Neuronal stem cell (in vitro differentiated cells): Measurements from ENCODE around the gene EPHB4.

Source experiments
- DNase-seq: peaks from one replicate; pipeline ENCODE4 v3.0.0-alpha.2; 2013; ENCODE audit warnings: low spot score
- H2AFZ ChIP-seq: one replicate; pipeline ENCODE4 v1.6.1; 2013; ENCODE audit warnings: mild to moderate bottlenecking, low read length, inconsistent platforms
- H2AK5ac ChIP-seq: 2 replicates; pipeline ENCODE4 v1.6.1; 2013; ENCODE audit warnings: low read depth, mild to moderate bottlenecking, inconsistent platforms, low read length, moderate library complexity, mixed read lengths
- H2BK120ac ChIP-seq: 2 replicates; pipeline ENCODE4 v1.6.1; 2013; ENCODE audit warnings: low read depth, mild to moderate bottlenecking, inconsistent platforms, low read length, moderate library complexity, mixed read lengths
- H2BK12ac ChIP-seq: one replicate; pipeline ENCODE4 v1.6.1; 2013; ENCODE audit warnings: low read length, inconsistent platforms
- H2BK15ac ChIP-seq: 2 replicates; pipeline ENCODE4 v1.6.1; 2013; ENCODE audit warnings: mild to moderate bottlenecking, low read length, inconsistent platforms, mixed read lengths
- H2BK5ac ChIP-seq: one replicate; pipeline ENCODE4 v1.6.1; 2013; ENCODE audit warnings: inconsistent platforms, mild to moderate bottlenecking, low read length, moderate library complexity
- H3K14ac ChIP-seq: one replicate; pipeline ENCODE4 v1.6.1; 2013; ENCODE audit warnings: low read length, inconsistent platforms
- H3K18ac ChIP-seq: 2 replicates; pipeline ENCODE4 v1.6.1; 2013; ENCODE audit warnings: low read length, inconsistent platforms
- H3K23ac ChIP-seq: 2 replicates; pipeline ENCODE4 v1.6.1; 2013; ENCODE audit warnings: low read depth, mild to moderate bottlenecking, mixed read lengths, low read length, inconsistent platforms; ENCODE audit not compliant: poor library complexity
- H3K27ac ChIP-seq: replicated peaks from 3 replicates; pipeline ENCODE4 v1.5.1; 2013; ENCODE audit warnings: low read length, inconsistent platforms
- H3K27me3 ChIP-seq, 3 experiments: 2 replicates each; pipeline ENCODE4 v1.6.1; 2013; ENCODE audit warnings: low read length in 3 of 3, mild to moderate bottlenecking in 2 of 3, inconsistent platforms in 1 of 3, low read depth in 1 of 3, mixed read lengths in 1 of 3, moderate library complexity in 1 of 3; ENCODE audit not compliant: control insufficient read depth in 3 of 3, insufficient read depth in 3 of 3
- H3K36me3 ChIP-seq, 2 donors: replicated peaks in 1 of 2; 2 replicates each; pipeline ENCODE4 v1.6.1; 2013; ENCODE audit warnings: low read length in 2 of 2; ENCODE audit not compliant: control insufficient read depth in 2 of 2, insufficient read depth in 2 of 2
- H3K4ac ChIP-seq: 2 replicates; pipeline ENCODE4 v1.6.1; 2013; ENCODE audit warnings: inconsistent platforms, mild to moderate bottlenecking, low read length, moderate library complexity
- H3K4me1 ChIP-seq, 2 donors: 1 replicate in 1 of 2; 2 replicates in 1 of 2; pipeline ENCODE4 v1.6.1; 2013; ENCODE audit warnings: low read length in 2 of 2, low read depth in 1 of 2; ENCODE audit not compliant: control insufficient read depth in 2 of 2, insufficient read depth in 1 of 2
- H3K4me2 ChIP-seq: one replicate; pipeline ENCODE4 v1.6.1; 2013; ENCODE audit warnings: mild to moderate bottlenecking, low read length, inconsistent platforms; ENCODE audit not compliant: insufficient read depth, poor library complexity, severe bottlenecking
- H3K4me3 ChIP-seq, 2 donors: 2 replicates each; pipeline ENCODE4 v1.5.1; 2013; ENCODE audit warnings: low read length in 2 of 2, mild to moderate bottlenecking in 2 of 2, inconsistent platforms in 1 of 2, moderate library complexity in 1 of 2
- H3K79me1 ChIP-seq: one replicate; pipeline ENCODE4 v1.6.1; 2013; ENCODE audit warnings: low read depth, mild to moderate bottlenecking, inconsistent platforms, low read length, moderate library complexity
- H3K9ac ChIP-seq: one replicate; pipeline ENCODE4 v1.6.1; 2013; ENCODE audit warnings: mild to moderate bottlenecking, low read depth, low read length, inconsistent platforms; ENCODE audit not compliant: poor library complexity
- H3K9me3 ChIP-seq, 2 donors: replicated peaks in 1 of 2; 2 replicates each; pipeline versions ENCODE3 to v1.6.1; 2013; ENCODE audit warnings: low read length in 2 of 2, mild to moderate bottlenecking in 2 of 2, inconsistent platforms in 1 of 2, low read depth in 1 of 2, mixed read lengths in 1 of 2, moderate library complexity in 1 of 2; ENCODE audit not compliant: control insufficient read depth in 2 of 2, insufficient read depth in 1 of 2
- H4K8ac ChIP-seq: one replicate; pipeline ENCODE4 v1.6.1; 2013; ENCODE audit warnings: low read depth, mild to moderate bottlenecking, inconsistent platforms, low read length, moderate library complexity
- H4K91ac ChIP-seq: one replicate; pipeline ENCODE4 v1.6.1; 2013; ENCODE audit warnings: low read length, low read depth, mild to moderate bottlenecking, inconsistent platforms; ENCODE audit not compliant: poor library complexity
- WGBS, 2 donors: extraction: QIAGEN DNeasy Blood & Tissue Kit; methylation state at CpG; one replicate each; pipeline ENCODE4 v1.1.7; 2013; ENCODE audit warnings: missing lambda C conversion rate in 2 of 2, mixed read lengths in 1 of 2; ENCODE audit not compliant: insufficient read length in 2 of 2, insufficient replicate concordance in 1 of 2; ENCODE audit errors: extremely low coverage in 2 of 2; 5-methylcytosine and 5-hydroxymethylcytosine counted together

EPHB4 gene

DNA sequence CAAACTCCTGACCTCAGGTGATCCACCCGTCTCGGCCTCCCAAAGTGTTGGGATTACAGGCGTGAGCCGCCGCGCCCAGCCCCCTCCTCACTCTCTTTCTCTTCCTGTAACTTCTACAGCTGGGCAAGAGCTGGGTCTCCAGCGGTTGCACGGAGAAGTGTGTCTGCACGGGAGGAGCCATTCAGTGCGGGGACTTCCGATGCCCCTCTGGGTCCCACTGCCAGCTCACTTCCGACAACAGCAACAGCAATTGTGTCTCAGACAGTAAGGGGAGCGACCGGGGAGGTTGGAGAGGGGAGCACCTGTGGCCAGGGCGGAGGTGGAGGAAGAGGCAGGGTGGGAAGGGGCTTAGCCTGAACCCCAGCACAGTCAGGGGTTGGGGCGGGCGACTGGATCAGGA is 41.4 kb downstream of the EPHB4 start:
- no CpG with 5 or more reads among the region's 17 CpGs for WGBS, 2 donors
- Histone ChIP-seq H3K4me1 (no peaks in the 10 kb centered on the region), H3K4me2 (no peak overlapping the region), H3K36me3 (no peaks in the 10 kb centered on the region), H4K8ac (no peak overlapping the region), H3K27ac (no peak overlapping the region), H4K91ac (no peak overlapping the region), H2BK5ac (peak overlapping the region; percentile 53), H3K18ac (peak overlapping the region; percentile 48), H2BK12ac (no peak overlapping the region), H3K4me3 (no peak overlapping the region), H3K9ac (no peak overlapping the region), H2BK120ac (no peak overlapping the region), H3K14ac (no peak overlapping the region), H2AK5ac (no peak overlapping the region), H3K23ac (peak overlapping the region; percentile 34), H3K4ac (no peak overlapping the region), H3K9me3 (peaks cover 0 to 4% of the 10 kb centered on the region in 2 donors), H3K27me3 (no peaks in the 10 kb centered on the region), H2BK15ac (no peak overlapping the region), H2AFZ (peak overlapping the region; percentile 85), H3K79me1 (no peaks in the 10 kb centered on the region)
- DNase-seq: no peak

DNA sequence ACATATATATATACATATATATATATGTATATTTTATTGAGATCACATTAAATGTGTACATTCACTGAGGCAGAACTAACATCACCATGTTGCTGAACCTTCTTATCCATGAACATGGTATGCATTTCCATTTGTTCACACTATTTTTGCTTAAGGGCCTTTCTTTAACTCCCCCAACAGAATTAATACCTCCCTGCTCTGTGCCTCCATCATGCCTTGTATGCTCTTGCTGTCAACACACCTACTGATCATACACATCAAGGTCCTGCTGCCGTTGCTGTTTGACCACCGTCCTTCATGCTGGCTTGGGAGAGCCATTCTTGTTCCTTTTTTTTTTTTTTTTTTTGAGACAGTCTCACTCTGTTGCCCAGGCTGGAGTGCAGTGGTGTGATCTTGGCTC is 43.5 kb downstream of the EPHB4 start:
- H3K27ac ChIP-seq: no peak overlapping the region
- H3K4me2 ChIP-seq: no peak overlapping the region
- no peaks in the 10 kb centered on the region for H3K4me1 ChIP-seq
- H2AK5ac ChIP-seq: no peak overlapping the region
- H4K8ac ChIP-seq: no peak overlapping the region
- H3K9ac ChIP-seq: no peak overlapping the region
- H2BK5ac ChIP-seq: no peak overlapping the region
- H3K14ac ChIP-seq: no peak overlapping the region
- H3K36me3 ChIP-seq: no peaks in the 10 kb centered on the region
- H3K23ac ChIP-seq: no peak overlapping the region
- no peak overlapping the region for H3K4ac ChIP-seq
- H2AFZ ChIP-seq: no peak overlapping the region
- no peak for DNase-seq
- H2BK12ac ChIP-seq: no peak overlapping the region
- H2BK15ac ChIP-seq: no peak overlapping the region
- H3K9me3 ChIP-seq: peaks cover 0 to 4% of the 10 kb centered on the region in 2 donors
- no peak overlapping the region for H2BK120ac ChIP-seq
- H3K18ac ChIP-seq: no peak overlapping the region
- no peak overlapping the region for H4K91ac ChIP-seq
- no peaks in the 10 kb centered on the region for H3K27me3 ChIP-seq
- H3K4me3 ChIP-seq: no peak overlapping the region
- no peaks in the 10 kb centered on the region for H3K79me1 ChIP-seq
- WGBS, 2 donors: no CpG with 5 or more reads among the region's 2 CpGs

DNA sequence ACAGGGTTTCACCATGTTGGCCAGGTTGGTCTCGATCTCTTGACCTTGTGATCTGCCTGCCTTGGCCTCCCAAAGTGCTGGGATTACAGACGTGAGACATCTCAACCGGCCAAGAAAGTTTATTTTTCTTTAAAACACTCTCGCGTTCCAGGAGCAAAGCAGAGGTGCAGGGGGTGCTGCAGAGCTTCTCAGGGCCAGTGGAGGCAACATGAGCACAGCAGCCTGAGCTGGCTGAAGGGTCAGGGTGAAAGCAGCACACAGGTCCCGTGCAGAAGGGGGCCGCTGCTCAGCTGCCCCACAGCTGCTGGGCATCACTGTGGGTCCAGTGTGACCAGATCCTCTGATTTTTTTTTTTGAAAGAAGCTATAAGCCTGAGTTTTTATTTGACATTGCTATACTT is 46.1 kb downstream of the EPHB4 start:
- Histone ChIP-seq H3K27me3 (no peaks in the 10 kb centered on the region), H3K4me1 (no peaks in the 10 kb centered on the region), H3K9ac (peak overlapping the region; percentile 50), H2BK12ac (no peak overlapping the region), H4K8ac (no peak overlapping the region), H2BK120ac (no peak overlapping the region), H3K18ac (no peak overlapping the region), H3K27ac (no peak overlapping the region), H3K23ac (no peak overlapping the region), H3K36me3 (no peaks in the 10 kb centered on the region), H2BK5ac (no peak overlapping the region), H3K79me1 (no peaks in the 10 kb centered on the region), H2AK5ac (no peak overlapping the region), H3K4ac (no peak overlapping the region), H2BK15ac (no peak overlapping the region), H3K4me3 (no peak overlapping the region), H4K91ac (no peak overlapping the region), H2AFZ (no peak overlapping the region), H3K9me3 (peaks cover 0 to 4% of the 10 kb centered on the region in 2 donors), H3K4me2 (no peak overlapping the region), H3K14ac (no peak overlapping the region)
- no peak for DNase-seq
- no CpG with 5 or more reads among the region's 7 CpGs for WGBS, 2 donors

DNA sequence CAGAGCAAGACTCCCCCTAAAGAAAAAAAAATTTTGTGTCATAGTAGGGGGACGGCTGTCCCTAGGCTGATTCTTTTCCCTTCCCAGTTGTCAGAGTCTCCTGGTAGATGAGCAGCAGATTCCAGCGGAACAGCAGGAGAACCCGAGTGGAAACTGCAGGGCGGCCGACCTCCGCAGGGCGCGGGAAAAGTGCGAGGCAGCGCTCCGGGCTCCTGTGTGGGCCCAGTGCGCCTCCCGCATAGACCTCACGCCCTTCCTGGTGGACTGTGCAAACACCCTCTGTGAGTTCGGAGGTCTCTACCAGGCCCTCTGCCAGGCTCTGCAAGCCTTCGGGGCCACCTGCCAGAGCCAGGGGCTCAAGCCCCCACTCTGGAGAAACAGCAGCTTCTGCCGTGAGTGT is 48.0 kb downstream of the EPHB4 start:
- no peaks in the 10 kb centered on the region for H3K36me3 ChIP-seq
- H3K4me1 ChIP-seq: no peaks in the 10 kb centered on the region
- H3K4me3 ChIP-seq: no peak overlapping the region
- H2BK15ac ChIP-seq: peak overlapping the region; percentile 17
- H2AK5ac ChIP-seq: no peak overlapping the region
- peak overlapping the region; percentile 55 for H3K23ac ChIP-seq
- no peaks in the 10 kb centered on the region for H3K9me3 ChIP-seq
- no peak overlapping the region for H3K27ac ChIP-seq
- H4K91ac ChIP-seq: no peak overlapping the region
- no peak for DNase-seq
- no CpG with 5 or more reads among the region's 17 CpGs for WGBS, 2 donors
- peak overlapping the region; percentile 85 for H3K18ac ChIP-seq
- no peak overlapping the region for H2BK12ac ChIP-seq
- no peak overlapping the region for H3K9ac ChIP-seq
- no peak overlapping the region for H3K4me2 ChIP-seq
- no peak overlapping the region for H2AFZ ChIP-seq
- H3K27me3 ChIP-seq: peaks cover 0 to 7% (median 0%) of the 10 kb centered on the region in 3 experiments
- H3K14ac ChIP-seq: peak overlapping the region; percentile 82
- H3K4ac ChIP-seq: no peak overlapping the region
- peak overlapping the region; percentile 24 for H2BK5ac ChIP-seq
- no peak overlapping the region for H4K8ac ChIP-seq
- no peaks in the 10 kb centered on the region for H3K79me1 ChIP-seq
- H2BK120ac ChIP-seq: no peak overlapping the region
